ENCODE data around the gene ELMO1. TPM values are rescaled to one million over a fixed set of nuclear protein-coding genes. Genes with fewer than 3 reads are reported as not detected.

Gene ELMO1
- total and polyA plus RNA-seq, 2 of the 13 experiments (the other 11 are each of a cell fraction or from before 2014, with no cell fraction given): 0.11 to 0.17 TPM

DNA sequence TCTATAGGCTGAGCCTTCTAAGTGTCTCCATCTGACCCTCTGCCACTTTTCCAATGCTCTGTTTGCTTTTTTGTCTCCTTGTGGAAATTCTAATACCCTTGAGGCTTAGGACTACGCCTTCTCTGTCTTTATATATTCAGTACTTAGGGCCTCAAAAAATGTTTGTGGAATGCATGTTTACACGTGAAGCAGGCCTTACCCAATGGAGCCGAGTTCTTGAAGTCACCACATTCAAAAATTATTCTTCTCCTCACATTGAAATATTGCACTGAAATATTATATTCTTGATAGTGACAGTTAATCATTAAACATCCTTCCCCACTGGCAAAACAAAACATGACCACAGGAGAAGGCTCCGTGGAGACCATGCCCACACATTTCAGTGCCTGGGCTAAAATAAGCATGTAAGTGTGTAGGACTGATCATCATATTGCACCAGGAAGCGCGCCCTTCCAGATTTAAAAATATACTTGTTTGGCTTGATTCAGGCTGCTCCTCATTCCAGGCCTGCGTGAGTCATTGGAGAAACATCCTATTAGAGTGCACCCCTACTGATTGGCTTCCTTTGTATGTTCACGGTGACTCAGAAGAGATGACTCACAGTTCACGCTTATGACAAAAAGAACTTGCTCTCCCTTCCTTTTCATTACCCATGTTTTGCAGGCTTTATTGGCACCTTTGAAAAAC is 416.9 kb downstream of the ELMO1 start:
- H3K9me3 ChIP-seq (ENCODE audit: low read length): no peaks in the 10 kb centered on the region
- no peaks in the 10 kb centered on the region for H3K79me2 ChIP-seq (ENCODE audit: insufficient read depth, low read length)
- H3K9ac ChIP-seq (ENCODE audit: insufficient read depth, low read depth, low read length): peak overlapping the region; percentile 13; the same call in 1 of the 2 replicates
- peak overlapping the region; percentile 12 for H2AFZ ChIP-seq (ENCODE audit: low read length)
- H3K27ac ChIP-seq (ENCODE audit: extremely low read length, insufficient read depth, low read length): peak overlapping the region; percentile 48
- POLR2A ChIA-PET: no interaction called here
- DNase-seq (ENCODE audit: low spot score) (peak; percentile 97), ATAC-seq (peak; percentile 100), FAIRE-seq (peak; percentile 50)
- no peaks in the 10 kb centered on the region for H3K36me3 ChIP-seq (replicated peaks in 1 of 2; ENCODE audit: control insufficient read depth in 1 of 2, insufficient read depth in 2 of 2, low read length in 2 of 2)
- peaks cover 24% of the 10 kb centered on the region for H3K4me1 ChIP-seq (ENCODE audit: insufficient read depth, low read length)
- intact Hi-C loops (cut with micrococcal nuclease; ENCODE audit: unreplicated experiment): loop anchor here (10.0 kb wide), 1 partner anchor 57 kb away; no protein-coding TSS in a partner anchor
- no peaks in the 10 kb centered on the region for H3K27me3 ChIP-seq (ENCODE audit: control insufficient read depth in 1 of 2, insufficient read depth in 2 of 2, low read length in 2 of 2)
- no TSS peak for BruUV-seq (replicated peaks)
- CTCF ChIA-PET (ENCODE audit: low intra/inter-chr PET ratio, low total read pairs): no interaction called here
- WGBS (ENCODE audit: low lambda C conversion rate): 26% methylated on average over 8 of the region's 9 CpGs
- no peaks in the 10 kb centered on the region for H4K20me1 ChIP-seq (ENCODE audit: insufficient read depth, low read length)
- H3K4me3 ChIP-seq (replicated peaks in 1 of 3; ENCODE audit: insufficient read depth in 1 of 3, low read depth in 2 of 3, low read length in 3 of 3): no peak overlapping the region
- H3K4me2 ChIP-seq (ENCODE audit: low read depth, low read length): peak overlapping the region; percentile 48
- in situ Hi-C loops (cut with HindIII; ENCODE audit: extremely low pct_ligation_motif_present, low pct_unique_long_range_greater_than_20kb): no loop called here
- TF ChIP-seq ZNF12 (CRISPR knock-in tag; IDR thresholded peaks at IDR 0.05): peak; percentile 85
- TF ChIP-seq ATF7 (IDR thresholded peaks at IDR 0.05): no peak
- peak; percentile 32; the same call in 1 of the 2 replicates for TF ChIP-seq ATF7 (CRISPR knock-in tag; IDR thresholded peaks at IDR 0.05)
- TF ChIP-seq LCORL (IDR thresholded peaks at IDR 0.05): no peak
- peak; percentile 75 for TF ChIP-seq LCORL (CRISPR knock-in tag; IDR thresholded peaks at IDR 0.05)
- TF ChIP-seq, protein P1, sequence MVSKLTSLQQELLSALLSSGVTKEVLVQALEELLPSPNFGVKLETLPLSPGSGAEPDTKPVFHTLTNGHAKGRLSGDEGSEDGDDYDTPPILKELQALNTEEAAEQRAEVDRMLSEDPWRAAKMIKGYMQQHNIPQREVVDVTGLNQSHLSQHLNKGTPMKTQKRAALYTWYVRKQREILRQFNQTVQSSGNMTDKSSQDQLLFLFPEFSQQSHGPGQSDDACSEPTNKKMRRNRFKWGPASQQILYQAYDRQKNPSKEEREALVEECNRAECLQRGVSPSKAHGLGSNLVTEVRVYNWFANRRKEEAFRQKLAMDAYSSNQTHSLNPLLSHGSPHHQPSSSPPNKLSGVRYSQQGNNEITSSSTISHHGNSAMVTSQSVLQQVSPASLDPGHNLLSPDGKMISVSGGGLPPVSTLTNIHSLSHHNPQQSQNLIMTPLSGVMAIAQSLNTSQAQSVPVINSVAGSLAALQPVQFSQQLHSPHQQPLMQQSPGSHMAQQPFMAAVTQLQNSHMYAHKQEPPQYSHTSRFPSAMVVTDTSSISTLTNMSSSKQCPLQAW (CRISPR knock-in tag; IDR thresholded peaks at IDR 0.05): peak; percentile 78
- TF ChIP-seq ZNF432 (CRISPR knock-in tag; IDR thresholded peaks at IDR 0.05; ENCODE audit: borderline replicate concordance): no peak
- no peak for TF ChIP-seq ZNF547 (CRISPR knock-in tag; IDR thresholded peaks at IDR 0.05)
- TF ChIP-seq JUNB (CRISPR knock-in tag; IDR thresholded peaks at IDR 0.05; ENCODE audit: borderline replicate concordance): peak; percentile 99
- TF ChIP-seq, protein P2, sequence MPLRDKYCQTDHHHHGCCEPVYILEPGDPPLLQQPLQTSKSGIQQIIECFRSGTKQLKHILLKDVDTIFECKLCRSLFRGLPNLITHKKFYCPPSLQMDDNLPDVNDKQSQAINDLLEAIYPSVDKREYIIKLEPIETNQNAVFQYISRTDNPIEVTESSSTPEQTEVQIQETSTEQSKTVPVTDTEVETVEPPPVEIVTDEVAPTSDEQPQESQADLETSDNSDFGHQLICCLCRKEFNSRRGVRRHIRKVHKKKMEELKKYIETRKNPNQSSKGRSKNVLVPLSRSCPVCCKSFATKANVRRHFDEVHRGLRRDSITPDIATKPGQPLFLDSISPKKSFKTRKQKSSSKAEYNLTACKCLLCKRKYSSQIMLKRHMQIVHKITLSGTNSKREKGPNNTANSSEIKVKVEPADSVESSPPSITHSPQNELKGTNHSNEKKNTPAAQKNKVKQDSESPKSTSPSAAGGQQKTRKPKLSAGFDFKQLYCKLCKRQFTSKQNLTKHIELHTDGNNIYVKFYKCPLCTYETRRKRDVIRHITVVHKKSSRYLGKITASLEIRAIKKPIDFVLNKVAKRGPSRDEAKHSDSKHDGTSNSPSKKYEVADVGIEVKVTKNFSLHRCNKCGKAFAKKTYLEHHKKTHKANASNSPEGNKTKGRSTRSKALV (CRISPR knock-in tag; IDR thresholded peaks at IDR 0.05): no peak
- TF ChIP-seq, protein P3, sequence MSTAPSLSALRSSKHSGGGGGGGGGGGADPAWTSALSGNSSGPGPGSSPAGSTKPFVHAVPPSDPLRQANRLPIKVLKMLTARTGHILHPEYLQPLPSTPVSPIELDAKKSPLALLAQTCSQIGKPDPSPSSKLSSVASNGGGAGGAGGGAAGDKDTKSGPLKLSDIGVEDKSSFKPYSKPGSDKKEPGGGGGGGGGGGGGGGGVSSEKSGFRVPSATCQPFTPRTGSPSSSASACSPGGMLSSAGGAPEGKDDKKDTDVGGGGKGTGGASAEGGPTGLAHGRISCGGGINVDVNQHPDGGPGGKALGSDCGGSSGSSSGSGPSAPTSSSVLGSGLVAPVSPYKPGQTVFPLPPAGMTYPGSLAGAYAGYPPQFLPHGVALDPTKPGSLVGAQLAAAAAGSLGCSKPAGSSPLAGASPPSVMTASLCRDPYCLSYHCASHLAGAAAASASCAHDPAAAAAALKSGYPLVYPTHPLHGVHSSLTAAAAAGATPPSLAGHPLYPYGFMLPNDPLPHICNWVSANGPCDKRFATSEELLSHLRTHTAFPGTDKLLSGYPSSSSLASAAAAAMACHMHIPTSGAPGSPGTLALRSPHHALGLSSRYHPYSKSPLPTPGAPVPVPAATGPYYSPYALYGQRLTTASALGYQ (CRISPR knock-in tag; IDR thresholded peaks at IDR 0.05): 0 out of 2 replicates have a peak, but pooled peaks have one; percentile 67
- TF ChIP-seq ZNF644 (CRISPR knock-in tag; IDR thresholded peaks at IDR 0.05; ENCODE audit: low read depth): peak; percentile 74
- TF ChIP-seq ESRRA (CRISPR knock-in tag; IDR thresholded peaks at IDR 0.05; ENCODE audit: low read depth): 0 out of 2 replicates have a peak, but pooled peaks have one; percentile 49
- TF ChIP-seq FOXP1 (IDR thresholded peaks at IDR 0.05): no peak
- peak; percentile 14; the same call in 1 of the 2 replicates for TF ChIP-seq FOXP1 (CRISPR knock-in tag; IDR thresholded peaks at IDR 0.05)
- TF ChIP-seq, protein P4, sequence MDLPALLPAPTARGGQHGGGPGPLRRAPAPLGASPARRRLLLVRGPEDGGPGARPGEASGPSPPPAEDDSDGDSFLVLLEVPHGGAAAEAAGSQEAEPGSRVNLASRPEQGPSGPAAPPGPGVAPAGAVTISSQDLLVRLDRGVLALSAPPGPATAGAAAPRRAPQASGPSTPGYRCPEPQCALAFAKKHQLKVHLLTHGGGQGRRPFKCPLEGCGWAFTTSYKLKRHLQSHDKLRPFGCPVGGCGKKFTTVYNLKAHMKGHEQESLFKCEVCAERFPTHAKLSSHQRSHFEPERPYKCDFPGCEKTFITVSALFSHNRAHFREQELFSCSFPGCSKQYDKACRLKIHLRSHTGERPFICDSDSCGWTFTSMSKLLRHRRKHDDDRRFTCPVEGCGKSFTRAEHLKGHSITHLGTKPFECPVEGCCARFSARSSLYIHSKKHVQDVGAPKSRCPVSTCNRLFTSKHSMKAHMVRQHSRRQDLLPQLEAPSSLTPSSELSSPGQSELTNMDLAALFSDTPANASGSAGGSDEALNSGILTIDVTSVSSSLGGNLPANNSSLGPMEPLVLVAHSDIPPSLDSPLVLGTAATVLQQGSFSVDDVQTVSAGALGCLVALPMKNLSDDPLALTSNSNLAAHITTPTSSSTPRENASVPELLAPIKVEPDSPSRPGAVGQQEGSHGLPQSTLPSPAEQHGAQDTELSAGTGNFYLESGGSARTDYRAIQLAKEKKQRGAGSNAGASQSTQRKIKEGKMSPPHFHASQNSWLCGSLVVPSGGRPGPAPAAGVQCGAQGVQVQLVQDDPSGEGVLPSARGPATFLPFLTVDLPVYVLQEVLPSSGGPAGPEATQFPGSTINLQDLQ (CRISPR knock-in tag; IDR thresholded peaks at IDR 0.05): no peak
- TF ChIP-seq MXI1 (IDR thresholded peaks at IDR 0.05; ENCODE audit: borderline replicate concordance, low read depth, low read length): peak; percentile 21; the same call in 1 of the 3 replicates

Data from HepG2 (cell line).